Measurements from ENCODE around the gene BRF1. TPM values are rescaled to one million over a fixed set of nuclear protein-coding genes. Genes with fewer than 3 reads are reported as not detected.

Gene BRF1
- polyA plus RNA-seq, 1 of the 3 experiments (the other 2 are of a cell fraction), result 15.7 TPM

DNA sequence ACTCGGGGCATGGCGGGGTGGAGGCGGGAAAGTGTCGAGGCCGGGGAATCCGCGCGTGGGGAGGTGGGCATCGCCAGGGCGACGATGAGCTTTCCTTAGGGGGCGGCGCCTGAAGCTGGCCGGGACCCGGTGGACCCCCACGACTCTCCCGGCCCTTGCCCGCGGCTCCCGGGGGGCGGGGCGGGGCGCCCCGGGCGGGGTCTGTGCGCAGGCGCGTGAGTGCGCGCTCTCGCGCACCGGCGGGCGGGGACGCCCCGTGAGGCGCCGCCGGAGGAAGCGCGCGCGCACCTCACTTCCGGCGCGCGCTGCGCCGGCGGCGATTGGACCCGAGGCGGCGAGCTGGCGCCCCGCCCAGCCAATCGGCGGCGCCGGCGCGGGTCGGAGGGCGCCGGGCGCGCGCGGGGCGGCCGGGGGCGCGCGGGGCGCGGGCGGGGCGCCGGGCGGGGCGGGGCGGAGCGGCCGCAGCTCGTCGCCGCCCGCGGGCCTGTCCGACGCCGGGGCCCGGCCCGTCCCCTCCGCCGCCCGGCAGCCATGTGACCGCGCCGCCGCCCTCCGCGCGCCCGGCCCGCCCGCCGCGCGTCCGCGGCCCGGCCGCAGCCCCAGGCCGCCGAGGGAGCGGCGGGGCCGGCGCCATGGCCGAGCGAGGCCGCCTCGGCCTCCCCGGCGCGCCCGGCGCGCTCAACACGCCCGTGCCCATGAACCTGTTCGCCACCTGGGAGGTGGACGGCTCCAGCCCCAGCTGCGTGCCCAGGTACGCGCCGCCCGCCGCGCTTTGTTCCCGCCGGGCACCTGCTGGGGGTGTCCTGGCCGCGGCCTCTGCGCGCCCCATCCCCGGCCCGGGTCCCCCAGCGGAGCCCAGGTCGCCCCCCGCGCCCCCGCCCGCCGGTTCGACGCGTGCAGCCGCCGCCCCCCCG is 13.7 kb upstream of the BRF1 start, which contains the start of gene PACS2 (continued):
- TF ChIP-seq, protein P1, sequence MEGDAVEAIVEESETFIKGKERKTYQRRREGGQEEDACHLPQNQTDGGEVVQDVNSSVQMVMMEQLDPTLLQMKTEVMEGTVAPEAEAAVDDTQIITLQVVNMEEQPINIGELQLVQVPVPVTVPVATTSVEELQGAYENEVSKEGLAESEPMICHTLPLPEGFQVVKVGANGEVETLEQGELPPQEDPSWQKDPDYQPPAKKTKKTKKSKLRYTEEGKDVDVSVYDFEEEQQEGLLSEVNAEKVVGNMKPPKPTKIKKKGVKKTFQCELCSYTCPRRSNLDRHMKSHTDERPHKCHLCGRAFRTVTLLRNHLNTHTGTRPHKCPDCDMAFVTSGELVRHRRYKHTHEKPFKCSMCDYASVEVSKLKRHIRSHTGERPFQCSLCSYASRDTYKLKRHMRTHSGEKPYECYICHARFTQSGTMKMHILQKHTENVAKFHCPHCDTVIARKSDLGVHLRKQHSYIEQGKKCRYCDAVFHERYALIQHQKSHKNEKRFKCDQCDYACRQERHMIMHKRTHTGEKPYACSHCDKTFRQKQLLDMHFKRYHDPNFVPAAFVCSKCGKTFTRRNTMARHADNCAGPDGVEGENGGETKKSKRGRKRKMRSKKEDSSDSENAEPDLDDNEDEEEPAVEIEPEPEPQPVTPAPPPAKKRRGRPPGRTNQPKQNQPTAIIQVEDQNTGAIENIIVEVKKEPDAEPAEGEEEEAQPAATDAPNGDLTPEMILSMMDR (IDR thresholded peaks at IDR 0.05), result no peak
- TF ChIP-seq RXRA (IDR thresholded peaks at IDR 0.05; ENCODE audit: borderline replicate concordance, low read depth) (no peak), JUND (IDR thresholded peaks at IDR 0.05) (no peak), EP300 (IDR thresholded peaks at IDR 0.05; ENCODE audit: borderline replicate concordance in 1 of 2, low read depth in 1 of 2, low read length in 1 of 2) (no peak), NRF1 (IDR thresholded peaks at IDR 0.05; ENCODE audit: low read depth, low read length) (peak; percentile 82)
- TF ChIP-seq, protein P2, sequence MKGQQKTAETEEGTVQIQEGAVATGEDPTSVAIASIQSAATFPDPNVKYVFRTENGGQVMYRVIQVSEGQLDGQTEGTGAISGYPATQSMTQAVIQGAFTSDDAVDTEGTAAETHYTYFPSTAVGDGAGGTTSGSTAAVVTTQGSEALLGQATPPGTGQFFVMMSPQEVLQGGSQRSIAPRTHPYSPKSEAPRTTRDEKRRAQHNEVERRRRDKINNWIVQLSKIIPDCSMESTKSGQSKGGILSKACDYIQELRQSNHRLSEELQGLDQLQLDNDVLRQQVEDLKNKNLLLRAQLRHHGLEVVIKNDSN (IDR thresholded peaks at IDR 0.05; ENCODE audit: borderline replicate concordance, low read depth), result no peak
- TF ChIP-seq, protein P3, sequence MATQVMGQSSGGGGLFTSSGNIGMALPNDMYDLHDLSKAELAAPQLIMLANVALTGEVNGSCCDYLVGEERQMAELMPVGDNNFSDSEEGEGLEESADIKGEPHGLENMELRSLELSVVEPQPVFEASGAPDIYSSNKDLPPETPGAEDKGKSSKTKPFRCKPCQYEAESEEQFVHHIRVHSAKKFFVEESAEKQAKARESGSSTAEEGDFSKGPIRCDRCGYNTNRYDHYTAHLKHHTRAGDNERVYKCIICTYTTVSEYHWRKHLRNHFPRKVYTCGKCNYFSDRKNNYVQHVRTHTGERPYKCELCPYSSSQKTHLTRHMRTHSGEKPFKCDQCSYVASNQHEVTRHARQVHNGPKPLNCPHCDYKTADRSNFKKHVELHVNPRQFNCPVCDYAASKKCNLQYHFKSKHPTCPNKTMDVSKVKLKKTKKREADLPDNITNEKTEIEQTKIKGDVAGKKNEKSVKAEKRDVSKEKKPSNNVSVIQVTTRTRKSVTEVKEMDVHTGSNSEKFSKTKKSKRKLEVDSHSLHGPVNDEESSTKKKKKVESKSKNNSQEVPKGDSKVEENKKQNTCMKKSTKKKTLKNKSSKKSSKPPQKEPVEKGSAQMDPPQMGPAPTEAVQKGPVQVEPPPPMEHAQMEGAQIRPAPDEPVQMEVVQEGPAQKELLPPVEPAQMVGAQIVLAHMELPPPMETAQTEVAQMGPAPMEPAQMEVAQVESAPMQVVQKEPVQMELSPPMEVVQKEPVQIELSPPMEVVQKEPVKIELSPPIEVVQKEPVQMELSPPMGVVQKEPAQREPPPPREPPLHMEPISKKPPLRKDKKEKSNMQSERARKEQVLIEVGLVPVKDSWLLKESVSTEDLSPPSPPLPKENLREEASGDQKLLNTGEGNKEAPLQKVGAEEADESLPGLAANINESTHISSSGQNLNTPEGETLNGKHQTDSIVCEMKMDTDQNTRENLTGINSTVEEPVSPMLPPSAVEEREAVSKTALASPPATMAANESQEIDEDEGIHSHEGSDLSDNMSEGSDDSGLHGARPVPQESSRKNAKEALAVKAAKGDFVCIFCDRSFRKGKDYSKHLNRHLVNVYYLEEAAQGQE (IDR thresholded peaks at IDR 0.05; ENCODE audit: low read depth, low read length), result no peak

DNA sequence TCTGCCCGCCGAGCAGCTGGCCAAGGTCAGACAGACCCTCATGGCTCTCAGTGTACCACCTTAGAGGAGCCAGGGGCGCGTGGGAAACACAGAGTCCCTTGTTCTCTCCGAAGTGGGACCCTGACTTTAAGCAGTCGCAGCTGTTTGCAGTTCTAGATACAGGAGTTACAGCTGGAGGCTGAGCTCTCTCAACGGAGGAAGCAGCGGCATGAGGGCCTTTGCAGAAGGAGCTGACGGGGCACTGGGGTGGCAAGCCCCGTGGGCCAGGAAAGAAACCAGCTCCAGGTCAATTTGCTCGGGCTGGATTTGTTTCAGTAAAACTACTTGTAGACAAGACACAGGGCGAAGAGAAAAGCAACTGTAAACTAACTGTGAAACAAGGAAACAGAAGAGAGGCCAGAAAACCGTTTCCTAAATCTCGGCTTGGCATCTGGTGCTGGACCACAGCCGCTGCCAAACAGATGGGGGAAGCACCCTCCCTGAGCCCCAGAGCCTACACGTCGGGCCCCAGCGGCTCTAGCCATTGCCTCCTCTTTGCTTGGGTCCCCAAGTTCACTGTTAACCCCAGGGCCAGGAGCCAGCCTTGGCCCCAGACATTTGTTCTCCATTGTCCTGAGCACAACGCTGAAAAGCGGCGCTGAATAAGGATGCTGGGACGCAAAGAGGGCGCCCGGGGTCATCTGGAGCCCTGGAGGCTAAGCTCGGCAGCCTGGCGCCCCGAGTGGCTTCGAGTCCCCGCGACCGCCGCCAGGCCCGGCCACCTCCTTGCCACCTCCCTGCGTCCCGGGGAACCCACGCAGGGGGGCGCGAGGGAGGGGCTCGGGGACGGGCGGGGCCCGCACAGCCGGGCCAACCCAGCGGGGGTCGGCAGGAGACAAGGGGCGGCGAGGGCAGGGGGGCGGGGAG is 12.8 kb upstream of the BRF1 start:
- peaks cover 26% of the 10 kb centered on the region for H4K20me1 ChIP-seq (ENCODE audit: insufficient read depth)
- DNase-seq, result peak; percentile 70
- TF ChIP-seq MEF2A (IDR thresholded peaks at IDR 0.05; ENCODE audit: borderline replicate concordance, low read depth) (no peak), POLR2AphosphoS5 (IDR thresholded peaks at IDR 0.05; ENCODE audit: low read depth, low read length) (0 out of 2 replicates have a peak, but pooled peaks have one; percentile 11)
- TF ChIP-seq, protein P1 (IDR thresholded peaks at IDR 0.05), result 0 out of 2 replicates have a peak, but pooled peaks have one; percentile 8
- H3K36me3 ChIP-seq (replicated peaks in 1 of 2; ENCODE audit: control insufficient read depth in 1 of 2, insufficient read depth in 2 of 2, low read length in 1 of 2), result no peaks in the 10 kb centered on the region
- peak overlapping the region; percentile 40 to 88; a peak in 3 of 4 replicates for H3K27ac ChIP-seq (ENCODE audit: low read depth in 2 of 2, low read length in 1 of 2)
- H3K9me3 ChIP-seq, result no peaks in the 10 kb centered on the region
- H3K4me1 ChIP-seq (ENCODE audit: control insufficient read depth in 1 of 2, insufficient read depth in 2 of 2, low read depth in 1 of 2, low read length in 1 of 2), result peaks cover 0 to 25% of the 10 kb centered on the region in 2 experiments; a peak in 1 of 4 replicates
- POLR2A ChIA-PET, result interaction anchor here (0.8 to 2.4 kb wide), 3 partner anchors 11 to 168 kb away, joined by 3 to 17 read pairs (median 4); partner anchors contain the start of gene BRF1
- H3F3A ChIP-seq (replicated peaks; ENCODE audit: insufficient read depth), result peaks cover 3% of the 10 kb centered on the region
- CTCF ChIA-PET, result interaction anchor here (1.0 to 2.0 kb wide), 5 partner anchors 9 to 111 kb away, joined by 3 to 7 read pairs (median 3); partner anchors contain the start of gene BRF1
- 62% methylated on average over 22 of the region's 48 CpGs for WGBS (ENCODE audit: low lambda C conversion rate)
- H2AFZ ChIP-seq (ENCODE audit: low read depth), result peak overlapping the region; percentile 92; the same call in 1 of the 2 replicates
- peak overlapping the region; percentile 76 for H3K9ac ChIP-seq
- peak overlapping the region; percentile 50 to 61 for H3K4me3 ChIP-seq (ENCODE audit: low read depth in 2 of 2, low read length in 1 of 2)
- H3K27me3 ChIP-seq (ENCODE audit: insufficient read depth), result no peaks in the 10 kb centered on the region
- peaks cover 34% of the 10 kb centered on the region; the same call in 1 of the 2 replicates for H3K79me2 ChIP-seq (ENCODE audit: insufficient read depth)
- H3K4me2 ChIP-seq, result peak overlapping the region; percentile 93
- no peaks in the 10 kb centered on the region for H3K9me2 ChIP-seq

All from SK-N-SH (cell line).